ENCODE results near the gene RAP1GAP2.
"Not testable (repeated sequence)": the region's sequence is repeated elsewhere in the genome, so short reads cannot be mapped to it uniquely, and the experiment has no call there.

The RAP1GAP2 gene

DNA sequence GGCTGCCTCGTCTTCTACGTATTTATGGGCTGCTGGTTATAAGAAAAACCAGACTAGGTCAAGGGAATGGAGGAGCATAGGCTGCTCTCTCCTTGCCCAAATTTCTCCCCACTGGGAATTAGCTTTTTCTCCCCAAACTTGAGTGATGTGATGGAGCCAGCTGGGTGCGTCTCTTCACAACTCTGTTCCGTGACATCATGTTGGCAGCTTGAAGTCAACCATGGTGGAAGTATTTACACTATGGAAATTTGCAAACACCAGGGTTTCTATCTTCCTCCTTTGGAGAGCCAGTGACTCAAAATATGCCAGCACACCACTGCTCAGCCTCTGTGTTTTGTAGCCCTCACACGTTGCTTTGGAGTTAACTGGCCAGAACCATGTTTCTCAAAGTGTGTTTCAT is 189.1 kb downstream of the RAP1GAP2 start:
- H3K4me3 ChIP-seq (ENCODE audit: low read length): no peak overlapping the region
- DNase-seq (ENCODE audit: low read depth): no peak
- TF ChIP-seq, protein P1, sequence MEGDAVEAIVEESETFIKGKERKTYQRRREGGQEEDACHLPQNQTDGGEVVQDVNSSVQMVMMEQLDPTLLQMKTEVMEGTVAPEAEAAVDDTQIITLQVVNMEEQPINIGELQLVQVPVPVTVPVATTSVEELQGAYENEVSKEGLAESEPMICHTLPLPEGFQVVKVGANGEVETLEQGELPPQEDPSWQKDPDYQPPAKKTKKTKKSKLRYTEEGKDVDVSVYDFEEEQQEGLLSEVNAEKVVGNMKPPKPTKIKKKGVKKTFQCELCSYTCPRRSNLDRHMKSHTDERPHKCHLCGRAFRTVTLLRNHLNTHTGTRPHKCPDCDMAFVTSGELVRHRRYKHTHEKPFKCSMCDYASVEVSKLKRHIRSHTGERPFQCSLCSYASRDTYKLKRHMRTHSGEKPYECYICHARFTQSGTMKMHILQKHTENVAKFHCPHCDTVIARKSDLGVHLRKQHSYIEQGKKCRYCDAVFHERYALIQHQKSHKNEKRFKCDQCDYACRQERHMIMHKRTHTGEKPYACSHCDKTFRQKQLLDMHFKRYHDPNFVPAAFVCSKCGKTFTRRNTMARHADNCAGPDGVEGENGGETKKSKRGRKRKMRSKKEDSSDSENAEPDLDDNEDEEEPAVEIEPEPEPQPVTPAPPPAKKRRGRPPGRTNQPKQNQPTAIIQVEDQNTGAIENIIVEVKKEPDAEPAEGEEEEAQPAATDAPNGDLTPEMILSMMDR (conservative IDR thresholded peaks at IDR 0.05; ENCODE audit: low read depth, low read length): no peak

DNA sequence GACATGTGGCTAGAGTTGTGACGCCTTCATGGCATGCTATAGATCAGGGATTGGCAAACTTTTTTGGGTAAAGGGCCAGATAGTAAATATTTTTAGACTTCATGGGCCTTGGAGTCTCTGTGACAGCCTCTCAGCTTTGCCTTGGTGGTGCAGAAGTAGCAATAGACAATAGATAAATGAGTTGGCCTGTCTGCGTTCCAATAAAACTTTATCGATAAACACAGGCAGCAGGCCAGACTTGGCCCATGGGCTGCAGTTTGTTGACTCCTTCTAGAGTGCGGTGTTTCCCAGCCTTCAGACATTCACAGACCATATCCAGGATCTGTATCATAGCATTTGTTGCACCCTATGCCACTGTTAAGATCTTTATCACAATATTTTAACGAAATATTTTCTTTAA is 190.7 kb downstream of the RAP1GAP2 start:
- TF ChIP-seq, protein P1 (conservative IDR thresholded peaks at IDR 0.05; ENCODE audit: low read depth, low read length): no peak
- DNase-seq (ENCODE audit: low read depth): no peak
- no peak overlapping the region for H3K4me3 ChIP-seq (ENCODE audit: low read length)

DNA sequence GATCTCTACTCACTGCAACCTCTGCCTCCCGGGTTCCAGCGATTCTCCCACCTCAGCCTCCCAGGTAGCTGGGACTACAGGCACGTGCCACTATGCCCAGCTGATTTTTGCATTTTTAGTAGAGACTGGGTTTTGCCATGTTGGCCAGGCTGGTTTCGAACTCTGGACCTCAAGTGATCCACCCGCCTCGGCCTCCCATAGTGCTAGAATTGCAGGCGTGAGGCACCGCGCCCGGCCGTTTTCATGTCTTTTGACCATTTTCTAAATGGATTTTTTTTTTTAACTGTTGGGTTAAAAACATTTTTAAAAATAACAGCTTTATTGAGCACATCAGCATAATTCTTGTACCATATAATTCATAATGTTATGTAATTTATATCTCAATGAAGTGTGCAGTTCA is 193.2 kb downstream of the RAP1GAP2 start:
- DNase-seq (ENCODE audit: low read depth): not testable (repeated sequence)

DNA sequence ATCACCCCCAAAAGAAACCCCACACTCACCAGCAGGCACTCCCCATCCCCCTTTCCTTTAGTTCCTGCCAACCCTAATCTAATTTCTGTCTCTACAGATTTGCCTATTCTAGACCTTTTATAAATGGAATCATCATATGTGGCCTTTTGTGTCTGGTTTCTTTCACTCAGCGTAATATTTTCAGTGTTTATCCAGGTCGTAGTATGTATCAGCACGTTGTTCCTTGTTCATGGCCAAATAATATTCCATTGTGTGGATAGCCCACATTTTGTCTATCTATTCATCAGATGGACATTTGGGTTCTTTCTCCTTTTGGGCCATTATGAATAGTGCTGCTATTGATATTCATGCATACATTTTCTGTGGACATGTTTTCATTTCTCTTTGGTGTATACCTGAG is 193.6 kb downstream of the RAP1GAP2 start:
- H3K4me3 ChIP-seq (ENCODE audit: low read length): no peak overlapping the region
- TF ChIP-seq, protein P1 (conservative IDR thresholded peaks at IDR 0.05; ENCODE audit: low read depth, low read length): no peak
- DNase-seq (ENCODE audit: low read depth): no peak

More for the DNA sequence above, 193.2 kb downstream of the RAP1GAP2 start:
- not testable (repeated sequence) for H3K4me3 ChIP-seq (ENCODE audit: low read length)

DNA sequence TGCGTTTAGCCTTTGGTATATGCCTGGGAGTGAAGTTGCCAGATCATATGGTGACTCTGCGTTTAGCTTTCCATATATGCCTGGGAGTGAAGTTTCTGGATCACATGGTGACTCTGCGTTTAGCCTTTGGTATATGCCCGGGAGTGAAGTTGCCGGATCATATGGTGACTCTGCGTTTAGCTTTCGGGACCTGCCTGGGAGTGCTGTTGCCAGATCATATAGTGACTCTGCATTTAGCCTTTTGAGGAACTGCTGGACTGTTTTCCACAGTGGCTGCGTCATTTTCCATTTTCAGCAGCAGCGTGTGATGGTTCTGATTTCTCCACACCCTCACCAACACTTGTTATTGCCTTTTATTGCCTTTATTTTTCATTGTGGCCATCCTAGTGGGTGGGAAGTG is 194.2 kb downstream of the RAP1GAP2 start:
- DNase-seq (ENCODE audit: low read depth): no peak
- TF ChIP-seq, protein P1 (conservative IDR thresholded peaks at IDR 0.05; ENCODE audit: low read depth, low read length): no peak

DNA sequence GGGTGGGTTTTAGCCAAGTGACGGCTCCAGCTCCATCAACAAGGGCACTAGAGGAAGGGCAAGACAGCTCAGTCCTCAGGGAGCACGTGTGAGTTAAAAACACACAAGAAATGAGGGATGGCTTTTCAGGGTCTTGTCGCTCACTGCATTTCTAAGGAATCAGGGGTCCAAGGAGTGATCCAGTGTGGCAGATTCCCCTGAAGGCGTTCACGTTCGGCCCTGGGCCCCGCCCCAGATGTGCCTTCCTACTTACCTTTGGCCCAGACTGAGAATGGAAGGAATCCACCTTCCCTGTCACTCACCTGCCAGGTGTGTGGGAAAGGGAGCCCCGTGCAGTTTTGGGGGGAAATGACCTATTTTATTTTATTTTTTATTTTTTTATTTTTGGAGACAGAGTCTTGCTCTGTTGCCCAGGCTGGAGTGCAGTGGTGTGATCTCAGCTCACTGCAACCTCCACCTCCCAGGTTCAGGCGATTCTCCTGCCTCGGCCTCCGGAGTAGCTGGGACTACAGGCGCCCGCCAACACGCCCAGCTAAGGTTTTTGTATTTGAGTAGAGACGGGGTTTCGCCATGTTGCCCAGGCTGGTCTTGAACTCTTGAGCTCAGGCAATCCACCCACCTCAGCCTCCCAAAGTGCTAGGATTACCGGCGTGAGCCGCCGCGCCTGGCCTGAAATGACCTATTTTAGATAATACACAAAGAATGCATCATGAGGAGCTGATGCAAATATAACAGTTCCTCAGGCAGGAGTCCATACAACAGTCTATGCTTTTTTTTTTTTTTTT is 195.3 kb downstream of the RAP1GAP2 start:
- H3K4me3 ChIP-seq (ENCODE audit: low read length); DNase-seq (ENCODE audit: low read depth): not testable (repeated sequence)

More for the DNA sequence above, 194.2 kb downstream of the RAP1GAP2 start:
- H3K4me3 ChIP-seq (ENCODE audit: low read length): no peak overlapping the region

DNA sequence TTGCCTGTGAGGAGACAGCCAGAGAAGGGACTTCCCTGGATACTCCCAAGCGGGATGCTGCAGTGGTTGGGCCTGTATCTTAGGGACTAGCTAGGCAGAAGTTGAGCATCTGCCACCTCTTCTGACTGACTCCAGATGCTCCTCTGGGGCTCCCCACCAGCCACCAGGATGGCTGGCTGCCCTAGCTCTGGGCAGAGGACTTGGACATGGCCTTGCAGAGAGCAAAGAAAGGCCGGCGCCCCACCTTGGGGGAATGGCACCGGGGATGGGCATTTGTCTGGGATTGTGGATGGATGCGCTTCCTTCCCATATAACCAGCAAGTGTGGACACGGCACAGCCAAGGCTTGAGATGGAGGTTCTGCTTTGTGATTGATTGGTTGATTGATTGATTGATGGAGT is 198.2 kb downstream of the RAP1GAP2 start:
- TF ChIP-seq, protein P1 (conservative IDR thresholded peaks at IDR 0.05; ENCODE audit: low read depth, low read length): no peak

DNA sequence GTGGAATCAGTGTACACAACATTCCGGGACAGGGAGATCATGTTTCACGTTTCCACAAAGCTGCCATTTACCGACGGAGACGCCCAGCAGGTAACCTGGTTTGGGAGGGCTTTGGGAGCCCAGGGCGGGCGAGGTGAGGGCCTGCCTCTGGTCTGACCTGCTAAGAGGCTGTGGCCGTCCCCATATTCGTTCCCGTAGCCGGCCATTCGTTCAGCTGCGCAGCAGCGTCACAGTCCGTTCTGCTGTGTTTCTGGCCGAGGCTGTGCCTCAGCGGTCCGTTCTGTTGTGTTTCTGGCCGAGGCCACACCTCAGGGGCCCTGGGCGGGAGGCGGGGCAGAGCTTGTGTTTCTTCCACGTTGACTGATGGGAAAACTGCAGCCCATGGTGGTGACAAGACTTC is 199.1 kb downstream of the RAP1GAP2 start:
- H3K4me3 ChIP-seq (ENCODE audit: low read length): no peak overlapping the region

More for the DNA sequence above, 198.2 kb downstream of the RAP1GAP2 start:
- DNase-seq (ENCODE audit: low read depth): no peak
- no peak overlapping the region for H3K4me3 ChIP-seq (ENCODE audit: low read length)

More for the DNA sequence above, 199.1 kb downstream of the RAP1GAP2 start:
- no peak for DNase-seq (ENCODE audit: low read depth)
- TF ChIP-seq, protein P1 (conservative IDR thresholded peaks at IDR 0.05; ENCODE audit: low read depth, low read length): no peak

Measured in retinal pigment epithelial cell (primary cell).